Eye (tissue), 1 donor: ENCODE data around the gene CPHXL.

Source experiments
- DNase-seq: peaks from one replicate; pipeline ENCODE4 v3.0.0-alpha.2; 2015

The CPHXL gene

GRCh38 chr16:75726390-75726789, at the start of gene CPHXL:
TSS of gene CPHXL (minus strand) at chr16:75726490. CDS start at chr16:75726442, 48 bp downstream.
- no peak for DNase-seq

- DNase-seq, result no peak
Measured at GRCh38 chr16:75774197-75774596, 47.9 kb upstream of the CPHXL start.

- DNase-seq, result no peak
Measured at GRCh38 chr16:75770051-75770450, 43.8 kb upstream of the CPHXL start.

- peak; percentile 83 for DNase-seq
Measured at GRCh38 chr16:75764154-75764768, 38.0 kb upstream of the CPHXL start.

- no peak for DNase-seq
Measured at GRCh38 chr16:75763204-75763603, 36.9 kb upstream of the CPHXL start.

GRCh38 chr16:75762746-75763145, 36.5 kb upstream of the CPHXL start:
- no peak for DNase-seq

- DNase-seq, result no peak
Measured at GRCh38 chr16:75761108-75761507, 34.8 kb upstream of the CPHXL start.

GRCh38 chr16:75760018-75760519, 33.8 kb upstream of the CPHXL start:
- no peak for DNase-seq

- DNase-seq, result no peak
Measured at GRCh38 chr16:75758215-75758614, 31.9 kb upstream of the CPHXL start.

- no peak for DNase-seq
Measured at GRCh38 chr16:75754141-75754540, 27.9 kb upstream of the CPHXL start.

GRCh38 chr16:75750528-75750927, 24.2 kb upstream of the CPHXL start:
- no peak for DNase-seq

GRCh38 chr16:75746359-75746758, 20.1 kb upstream of the CPHXL start:
- DNase-seq, result no peak

- no peak for DNase-seq
Measured at GRCh38 chr16:75745823-75746222, 19.5 kb upstream of the CPHXL start.

GRCh38 chr16:75745242-75745641, 19.0 kb upstream of the CPHXL start:
- no peak for DNase-seq

GRCh38 chr16:75742424-75743047, 16.2 kb upstream of the CPHXL start:
- no peak for DNase-seq

- no peak for DNase-seq
Measured at GRCh38 chr16:75733305-75734211, 7.3 kb upstream of the CPHXL start.

- no peak for DNase-seq
Measured at GRCh38 chr16:75732871-75733270, 6.6 kb upstream of the CPHXL start.

- DNase-seq, result no peak
Measured at GRCh38 chr16:75727221-75727620, 931 bp upstream of the CPHXL start.

- DNase-seq, result no peak
Measured at GRCh38 chr16:75718452-75718851, 7.8 kb downstream of the CPHXL start.

GRCh38 chr16:75714661-75715060, 11.6 kb downstream of the CPHXL start:
- DNase-seq, result no peak

GRCh38 chr16:75710344-75710743, 15.9 kb downstream of the CPHXL start:
- DNase-seq, result peak; percentile 10

GRCh38 chr16:75703306-75703705, 23.0 kb downstream of the CPHXL start:
- no peak for DNase-seq

- no peak for DNase-seq
Measured at GRCh38 chr16:75702242-75702641, 24.0 kb downstream of the CPHXL start.

GRCh38 chr16:75701361-75701760, 24.9 kb downstream of the CPHXL start, which contains the start of gene DUXB:
TSS of gene DUXB (minus strand) at chr16:75701461. CDS start at chr16:75701418, 43 bp downstream.
- no peak for DNase-seq
